UCSD-AML1 (cell line): Measurements from ENCODE around the gene PCDH1.
"Not testable (repeated sequence)": the region's sequence is repeated elsewhere in the genome, so short reads cannot be mapped to it uniquely, and the experiment has no call there.

Source experiments
- DNase-seq: peaks from one replicate; lab custom pipeline; 2025; ENCODE audit not compliant: unreplicated experiment; lab: John Stamatoyannopoulos, UW

PCDH1 gene

DNA sequence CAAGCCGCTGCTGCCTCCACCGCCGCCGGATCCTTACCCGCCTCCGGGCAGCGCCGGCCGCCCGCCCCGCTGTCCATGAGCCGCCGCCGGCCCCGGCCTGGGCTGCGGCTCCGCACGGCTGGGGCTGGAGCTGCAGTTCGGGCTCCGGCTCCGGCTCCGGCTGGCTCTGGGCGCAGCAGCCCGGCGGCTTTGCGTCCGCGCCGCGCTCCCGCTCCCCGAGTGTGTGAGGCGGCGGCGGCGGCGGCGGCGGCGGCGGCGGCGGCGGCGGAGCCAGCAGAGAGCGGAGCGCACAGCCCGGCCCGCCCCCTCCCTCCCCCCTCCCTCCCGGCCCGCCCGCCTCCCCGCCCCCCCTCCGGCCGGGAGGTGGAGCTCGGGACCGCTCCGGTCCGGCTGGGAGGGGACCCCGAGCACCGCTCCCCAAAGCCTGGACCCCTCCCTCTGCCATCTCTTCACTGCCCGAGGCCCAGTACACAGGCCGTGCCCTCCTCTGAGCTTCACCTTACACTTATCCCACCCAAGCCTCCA lies at the start of gene PCDH1:
PCDH1 (minus strand) TSS at position 225 of the 525 bp plus-strand sequence; CDS start at position 77, 148 bp downstream.
- no peak for DNase-seq

- no peak for DNase-seq
Measured at GRCh38 chr5:141926434-141926833, 48.2 kb upstream of the PCDH1 start.

- peak; percentile 95 for DNase-seq
Measured at GRCh38 chr5:141923448-141924313, 45.5 kb upstream of the PCDH1 start, which contains the start of gene DELE1. DELE1 (plus strand) TSS chr5:141923871; CDS start chr5:141923942, 71 bp downstream.

GRCh38 chr5:141922827-141923447 lies 44.7 kb upstream of the PCDH1 start:
- not testable (repeated sequence) for DNase-seq

GRCh38 chr5:141920771-141921170 lies 42.6 kb upstream of the PCDH1 start:
- DNase-seq, result no peak

- DNase-seq, result no peak
Measured at GRCh38 chr5:141919218-141920119, 41.3 kb upstream of the PCDH1 start.

DNA sequence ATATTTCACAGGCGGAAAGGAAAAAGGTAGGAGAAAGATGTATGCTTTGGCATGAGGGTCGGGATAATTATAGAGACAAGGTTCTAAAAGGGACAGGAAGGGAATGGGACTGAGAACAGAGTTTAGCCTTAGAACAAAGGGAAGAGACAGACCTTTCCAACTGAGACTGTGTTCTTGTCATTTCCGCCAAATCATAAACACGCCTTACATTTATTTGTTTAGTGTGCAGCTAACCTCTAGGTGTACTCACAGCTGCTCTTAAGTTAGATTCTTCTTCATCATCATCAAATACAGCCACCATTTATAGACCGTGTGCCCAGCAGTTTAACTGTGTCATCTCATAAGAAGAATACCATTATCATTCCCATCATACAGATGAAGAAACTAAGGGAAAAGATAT lies 39.5 kb upstream of the PCDH1 start:
- no peak for DNase-seq

DNA sequence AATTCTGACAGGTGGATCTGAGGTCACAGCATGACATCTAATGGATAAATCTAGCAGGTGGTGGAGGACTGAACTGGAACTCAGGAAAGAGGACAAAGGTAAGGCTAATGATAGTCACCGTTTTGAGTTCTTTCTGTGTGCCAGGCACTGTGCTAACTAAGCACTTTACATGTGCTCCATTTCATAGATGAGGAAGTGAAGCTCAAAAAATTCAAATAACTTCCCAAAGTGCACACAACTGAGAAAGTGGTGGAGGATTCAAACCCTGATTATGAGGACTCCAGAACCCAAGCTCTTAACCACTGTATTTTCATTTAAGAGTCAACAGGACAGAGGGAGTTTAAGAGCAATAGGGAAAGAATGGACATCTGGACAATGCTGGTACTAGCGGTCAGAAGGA lies 38.3 kb upstream of the PCDH1 start:
- DNase-seq, result no peak

DNA sequence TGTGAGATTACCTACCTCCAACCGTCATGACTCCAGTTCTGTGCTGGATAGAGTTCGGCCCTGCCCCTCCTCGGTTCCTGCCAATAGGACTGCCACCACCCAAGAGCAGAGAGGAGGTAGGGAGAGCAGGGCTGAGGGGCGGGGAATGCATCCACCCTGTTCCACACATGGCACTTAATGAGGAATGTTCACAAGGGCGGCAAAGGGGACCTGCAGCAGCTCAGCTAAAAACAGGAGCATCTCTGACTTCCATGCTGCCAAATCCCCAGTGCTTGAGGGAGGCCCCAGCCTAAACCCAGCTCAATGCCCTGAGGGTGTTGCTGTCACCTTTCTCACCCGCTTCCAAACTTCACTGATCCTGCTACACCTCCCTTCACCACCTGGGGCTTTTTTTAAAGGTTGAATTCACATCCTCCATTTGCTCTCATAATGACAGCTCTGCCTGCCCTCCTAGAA lies 37.7 kb upstream of the PCDH1 start:
- no peak for DNase-seq

- DNase-seq, result no peak
Measured at GRCh38 chr5:141914797-141915196, 36.6 kb upstream of the PCDH1 start.

- peak; percentile 18 for DNase-seq
Measured at GRCh38 chr5:141914199-141914743, 36.1 kb upstream of the PCDH1 start.

- DNase-seq, result no peak
Measured at GRCh38 chr5:141913560-141914198, 35.5 kb upstream of the PCDH1 start.

DNA sequence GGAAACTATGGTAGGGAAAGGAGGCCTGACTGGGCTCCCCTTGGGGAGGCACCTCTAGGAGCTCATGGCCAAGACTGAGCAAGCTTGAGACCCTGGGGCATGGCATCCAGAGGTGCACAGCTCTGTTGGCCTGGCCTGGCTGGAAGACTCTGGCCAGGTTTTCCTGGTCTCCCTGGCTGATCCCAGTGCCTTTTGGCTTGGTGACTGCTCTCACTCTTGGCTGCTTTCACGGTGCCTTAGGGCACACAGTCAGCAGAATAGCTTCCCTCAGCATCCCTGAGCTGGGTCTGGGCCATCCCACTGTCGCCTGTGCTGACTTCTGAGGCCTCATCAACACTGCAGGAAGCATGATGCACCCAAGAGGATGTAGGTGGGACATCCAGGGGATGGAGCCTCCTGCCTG lies 32.1 kb upstream of the PCDH1 start:
- DNase-seq, result no peak

DNA sequence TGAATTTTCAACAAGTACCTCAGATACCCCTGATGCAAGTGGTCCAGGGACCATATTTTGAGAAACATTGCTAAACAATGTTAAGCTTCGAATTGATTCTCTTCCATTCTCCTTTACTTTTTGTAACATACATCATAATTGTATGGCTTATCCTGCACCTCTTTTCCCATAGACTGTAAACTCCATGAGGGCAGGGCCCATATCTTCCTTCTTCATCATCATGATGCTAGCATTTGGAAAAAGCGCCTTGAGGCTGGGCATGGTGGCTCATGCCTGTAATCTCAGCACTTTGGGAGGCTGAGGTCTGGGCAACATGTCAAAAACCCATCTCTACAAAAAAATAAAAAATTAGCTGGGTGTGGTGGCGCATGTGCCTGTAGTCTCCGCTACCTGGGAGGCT lies 31.0 kb upstream of the PCDH1 start:
- no peak for DNase-seq

DNA sequence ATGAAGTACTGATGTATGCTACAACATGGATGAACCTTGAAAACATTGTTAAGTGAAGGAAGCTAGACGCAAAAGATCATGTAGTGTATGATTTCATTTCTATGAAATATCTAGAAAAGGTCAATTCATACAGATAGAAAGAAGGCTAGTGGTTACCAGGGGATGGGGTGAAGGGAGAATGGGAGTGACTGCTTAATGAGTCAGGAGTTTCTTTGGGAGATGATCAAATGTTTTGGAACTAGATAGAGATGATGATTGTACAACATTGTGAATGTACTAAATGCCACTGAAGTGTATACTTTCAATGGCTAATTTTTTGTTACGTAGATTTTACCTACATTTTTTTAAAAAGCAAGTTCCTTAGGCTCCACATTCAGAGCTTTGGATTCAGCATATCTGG lies 30.6 kb upstream of the PCDH1 start:
- DNase-seq, result no peak

GRCh38 chr5:141906972-141907371 lies 28.8 kb upstream of the PCDH1 start:
- no peak for DNase-seq

DNA sequence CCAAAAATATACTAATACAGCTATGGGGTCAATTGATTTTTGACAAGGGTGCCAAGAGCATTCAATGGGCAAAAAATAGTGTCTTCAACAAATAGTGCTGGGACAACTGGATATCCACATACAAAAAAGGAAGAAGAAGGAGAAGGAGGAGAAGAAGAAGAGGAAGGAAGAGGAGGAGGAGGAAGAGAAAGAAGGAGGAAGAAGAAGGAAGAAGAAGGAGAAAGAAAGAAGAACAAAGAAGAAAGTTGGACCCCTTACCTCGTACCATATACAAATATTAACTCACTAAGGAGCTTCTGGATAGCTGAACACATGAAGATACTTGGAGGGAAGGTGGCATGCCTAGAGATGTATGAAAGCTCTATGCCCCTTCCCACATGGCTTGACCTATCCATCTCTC lies 28.3 kb upstream of the PCDH1 start:
- DNase-seq, result no peak

DNA sequence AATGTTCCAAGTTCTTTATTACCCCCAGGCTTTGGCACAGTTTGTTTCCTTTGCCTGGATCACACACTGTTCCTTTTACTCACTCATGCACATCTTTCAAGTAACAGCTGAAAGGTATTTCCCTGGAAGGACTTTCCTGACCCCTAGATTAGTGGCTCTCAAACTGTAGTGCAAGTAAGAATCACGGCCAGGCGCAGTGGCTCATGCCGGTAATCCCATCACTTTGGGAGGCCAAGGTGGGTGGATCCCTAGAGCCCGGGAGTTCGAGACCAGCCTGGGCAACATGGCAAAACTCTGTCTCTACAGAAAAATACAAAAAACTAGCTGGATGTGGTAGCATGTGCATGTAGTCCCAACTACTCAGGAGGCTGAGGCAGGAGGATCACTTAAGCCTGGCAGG lies 26.3 kb upstream of the PCDH1 start:
- DNase-seq, result no peak

DNA sequence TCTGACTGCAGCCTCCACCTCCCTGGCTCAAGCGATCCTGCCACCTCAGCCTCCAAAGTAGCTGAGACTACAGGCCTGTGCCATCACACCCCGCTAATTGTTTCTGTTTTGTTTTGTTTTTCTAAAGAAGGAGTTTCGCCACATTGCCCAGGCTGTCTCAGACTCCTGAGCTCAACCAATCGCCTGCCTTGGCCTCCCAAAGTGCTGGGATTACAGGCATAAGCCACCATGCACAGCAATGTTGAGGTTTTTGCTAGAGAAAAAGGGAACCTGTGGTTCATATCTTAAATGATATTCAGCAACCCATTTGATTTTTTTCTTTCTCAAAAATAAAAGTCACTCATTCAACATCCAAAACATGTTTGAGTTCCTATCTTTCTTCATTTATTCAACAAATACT lies 25.1 kb upstream of the PCDH1 start:
- DNase-seq, result no peak
